Liver (tissue), 9 donors: ENCODE measurements around the gene CATSPER4. TPM values are rescaled to one million over a fixed set of nuclear protein-coding genes. Genes with fewer than 3 reads are reported as not detected.

Source experiments
- DNase-seq: peaks from one replicate; pipeline ENCODE4 v3.0.0-alpha.2; 2017; ENCODE audit warnings: low spot score
- H3K27ac ChIP-seq, 2 donors: one replicate each; pipeline ENCODE4 v1.7.0; 2013; ENCODE audit warnings: inconsistent platforms in 2 of 2, low read length in 2 of 2, control low read depth in 1 of 2, low read depth in 1 of 2, mild to moderate bottlenecking in 1 of 2
- H3K27me3 ChIP-seq, 4 donors: one replicate each; pipeline versions ENCODE4 v1.6.1 to v1.7.0; 2013; ENCODE audit warnings: low read length in 3 of 4, inconsistent platforms in 1 of 4, mild to moderate bottlenecking in 1 of 4, moderate library complexity in 1 of 4; ENCODE audit not compliant: control insufficient read depth in 4 of 4, insufficient read depth in 4 of 4
- H3K36me3 ChIP-seq, 4 donors: one replicate each; pipeline versions ENCODE4 v1.6.1 to v1.7.0; 2013; ENCODE audit warnings: low read length in 3 of 4, mild to moderate bottlenecking in 3 of 4, low read depth in 1 of 4, moderate library complexity in 1 of 4; ENCODE audit not compliant: control insufficient read depth in 4 of 4, insufficient read depth in 3 of 4
- H3K4me1 ChIP-seq, 4 donors: one replicate each; pipeline versions ENCODE4 v1.6.1 to v1.7.0; 2013; ENCODE audit warnings: low read length in 3 of 4, mild to moderate bottlenecking in 3 of 4, moderate library complexity in 1 of 4; ENCODE audit not compliant: control insufficient read depth in 4 of 4, insufficient read depth in 4 of 4
- H3K4me3 ChIP-seq, 3 donors: one replicate each; pipeline versions ENCODE4 v1.6.1 to v1.7.0; 2013; ENCODE audit warnings: low read length in 3 of 3, control low read depth in 1 of 3, low read depth in 1 of 3, mild to moderate bottlenecking in 1 of 3
- H3K9ac ChIP-seq, 2 donors: one replicate each; pipeline ENCODE4 v1.7.0; 2013; ENCODE audit warnings: low read length in 2 of 2, mild to moderate bottlenecking in 2 of 2, moderate library complexity in 2 of 2, control low read depth in 1 of 2, low read depth in 1 of 2
- H3K9me3 ChIP-seq, 4 donors: one replicate each; pipeline versions ENCODE4 v1.6.1 to v1.7.0; 2013; ENCODE audit warnings: low read length in 3 of 4; ENCODE audit not compliant: control insufficient read depth in 4 of 4
- FOXA1 ChIP-seq: IDR thresholded peaks from 2 replicates; pipeline ENCODE4 v1.6.1; 2016; ENCODE audit warnings: antibody characterized with exemption
- HNF4A ChIP-seq, 2 donors: conservative IDR thresholded peaks; 2 replicates each; pipeline ENCODE4 v1.6.1; 2016; ENCODE audit warnings: antibody characterized with exemption in 2 of 2, mild to moderate bottlenecking in 2 of 2
- HNF4G ChIP-seq: IDR thresholded peaks from 2 replicates; pipeline ENCODE4 v1.6.1; 2016; ENCODE audit warnings: antibody characterized with exemption
- NR2F2 ChIP-seq: IDR thresholded peaks from 2 replicates; pipeline ENCODE4 v1.6.1; 2016; ENCODE audit warnings: antibody characterized with exemption
- RAD21 ChIP-seq, 2 donors: IDR thresholded peaks; 2 replicates each; pipeline ENCODE4 v1.6.1; 2016; ENCODE audit warnings: antibody characterized with exemption in 2 of 2, mild to moderate bottlenecking in 2 of 2
- RXRA ChIP-seq, 2 donors: IDR thresholded peaks; 2 replicates each; pipeline ENCODE4 v1.6.1; 2017 to 2018; ENCODE audit warnings: antibody characterized with exemption in 2 of 2, mild to moderate bottlenecking in 1 of 2
- SP1 ChIP-seq: IDR thresholded peaks from 2 replicates; pipeline ENCODE4 v1.6.1; 2018; ENCODE audit warnings: antibody characterized with exemption, mild to moderate bottlenecking
- TAF1 ChIP-seq: conservative IDR thresholded peaks from 2 replicates; pipeline ENCODE4 v1.6.1; 2016; ENCODE audit warnings: antibody characterized with exemption, mild to moderate bottlenecking
- YY1 ChIP-seq: IDR thresholded peaks from 2 replicates; pipeline ENCODE4 v1.6.1; 2016; ENCODE audit warnings: antibody characterized with exemption, mild to moderate bottlenecking
- ZBTB33 ChIP-seq: IDR thresholded peaks from 2 replicates; pipeline ENCODE4 v1.6.1; 2016; ENCODE audit warnings: antibody characterized with exemption
- WGBS: extraction: QIAGEN DNeasy Blood & Tissue Kit; methylation state at CpG from one replicate; pipeline ENCODE4 v1.1.7; 2013; 5-methylcytosine and 5-hydroxymethylcytosine counted together
- polyA plus RNA-seq, 2 donors: library from polyadenylated mRNA; stranded (reverse) in 1 of 2; unstranded in 1 of 2; fragments of 200-250 nt in 1 of 2; fragments of >200 nt in 1 of 2; fragmentation: Nextera tagmentation in 1 of 2; extraction: Ambion mirVana in 1 of 2; gene quantifications; one replicate each; pipeline versions ENCODE4 v1.2.1 to v1.2.3, GENCODE V29; 2013 to 2015
- total RNA-seq, 2 donors: library from RNA; depleted of rRNA; stranded (reverse); fragments of >200 nt; gene quantifications; one replicate each; pipeline ENCODE4 v1.2.3, GENCODE V29; 2014
- TF ChIP-seq, protein P1 (sequence below): IDR thresholded peaks from 2 replicates; pipeline ENCODE4 v1.6.1; 2016; ENCODE audit warnings: antibody characterized with exemption
- donor health status: healthy.
- donor health status: healthy.
- donor health status: healthy.
- donor health status: healthy.
- donor health status: healthy.

The CATSPER4 gene
- total and polyA plus RNA-seq, 4 donors, result not detected

GRCh38 chr1:26153966-26154532 lies 36.4 kb upstream of the CATSPER4 start:
- H3K27ac ChIP-seq, result no peak overlapping the region
- WGBS, result 68% methylated on average over 5 of the region's 5 CpGs

GRCh38 chr1:26154750-26155149 lies 35.7 kb upstream of the CATSPER4 start:
- no peak for DNase-seq
- no peaks in the 10 kb centered on the region for H3K9me3 ChIP-seq
- 66% methylated on average over 9 of the region's 9 CpGs for whole genome bisulfite sequencing
- H3K4me1 ChIP-seq, result no peaks in the 10 kb centered on the region
- H3K9ac ChIP-seq, result no peak overlapping the region
- no peak overlapping the region for H3K4me3 ChIP-seq
- peaks cover 0 to 4% (median 0%) of the 10 kb centered on the region in 4 donors for H3K27me3 ChIP-seq
- TF ChIP-seq RAD21 (IDR thresholded peaks at IDR 0.05) (no peak), ZBTB33 (no peak), NR2F2 (no peak), RXRA (IDR thresholded peaks at IDR 0.05) (no peak), HNF4A (conservative IDR thresholded peaks at IDR 0.05) (no peak)
- TF ChIP-seq, protein P1, sequence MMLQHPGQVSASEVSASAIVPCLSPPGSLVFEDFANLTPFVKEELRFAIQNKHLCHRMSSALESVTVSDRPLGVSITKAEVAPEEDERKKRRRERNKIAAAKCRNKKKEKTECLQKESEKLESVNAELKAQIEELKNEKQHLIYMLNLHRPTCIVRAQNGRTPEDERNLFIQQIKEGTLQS, result no peak
- no peaks in the 10 kb centered on the region for H3K36me3 ChIP-seq
- H3K27ac ChIP-seq, result no peak overlapping the region

More at GRCh38 chr1:26153966-26154532, 36.4 kb upstream of the CATSPER4 start:
- Histone ChIP-seq H3K4me3 (no peak overlapping the region), H3K27me3 (peaks cover 0 to 4% (median 0%) of the 10 kb centered on the region in 4 donors), H3K4me1 (no peaks in the 10 kb centered on the region), H3K9me3 (no peaks in the 10 kb centered on the region), H3K36me3 (no peaks in the 10 kb centered on the region), H3K9ac (no peak overlapping the region)
- DNase-seq, result no peak
- TF ChIP-seq TAF1 (no peak), NR2F2 (no peak)

- Histone ChIP-seq H3K9me3 (no peaks in the 10 kb centered on the region), H3K27ac (no peak overlapping the region), H3K4me1 (no peaks in the 10 kb centered on the region), H3K36me3 (no peaks in the 10 kb centered on the region), H3K9ac (no peak overlapping the region), H3K27me3 (peaks cover 0 to 4% (median 0%) of the 10 kb centered on the region in 4 donors), H3K4me3 (no peak overlapping the region)
- DNase-seq, result no peak
- WGBS, result 60% methylated on average over 21 of the region's 21 CpGs
- no peak for TF ChIP-seq HNF4G
- TF ChIP-seq RXRA (IDR thresholded peaks at IDR 0.05), result no peak
- TF ChIP-seq SP1, result no peak
- no peak for TF ChIP-seq FOXA1
- TF ChIP-seq YY1, result no peak
- no peak for TF ChIP-seq ZBTB33
These were observed 34.8 kb upstream of the CATSPER4 start for GRCh38 chr1:26155370-26156284.
